Peyer's patch (tissue), 4 donors: Measurements from ENCODE around the gene HARBI1. TPM values are rescaled to one million over a fixed set of nuclear protein-coding genes. Genes with fewer than 3 reads are reported as not detected.

Experiments used
- DNase-seq, 3 donors: peaks; one replicate each; pipeline ENCODE4 v3.0.0-alpha.2; 2017 to 2019
- H3K27ac ChIP-seq, 4 donors: fragments of 200-600 bp; sonication (generic); one replicate each; pipeline ENCODE4 v1.5.1; 2016 to 2019
- H3K27me3 ChIP-seq, 2 donors: fragments of 200-600 bp; sonication (generic); one replicate each; pipeline ENCODE4 v1.5.1; 2019
- H3K36me3 ChIP-seq, 3 donors: fragments of 200-600 bp; sonication (generic); one replicate each; pipeline ENCODE4 v1.5.1; 2016 to 2019
- H3K4me1 ChIP-seq, 4 donors: fragments of 200-600 bp; sonication (generic); one replicate each; pipeline ENCODE4 v1.5.1; 2016 to 2019
- H3K4me3 ChIP-seq, 4 donors: fragments of 200-600 bp; sonication (generic); 1 replicate in 3 of 4; 2 replicates in 1 of 4; pipeline ENCODE4 v1.5.1; 2016 to 2019; ENCODE audit warnings: mild to moderate bottlenecking in 1 of 4
- H3K9me3 ChIP-seq, 4 donors: fragments of 200-600 bp; sonication (generic); one replicate each; pipeline ENCODE4 v1.5.1; 2016 to 2019; ENCODE audit warnings: mild to moderate bottlenecking in 1 of 4
- POLR2A ChIP-seq, 2 donors: fragments of 450-650 bp; IDR thresholded peaks; one replicate each; pipeline ENCODE4 v1.5.1; 2017; ENCODE audit warnings: antibody characterized with exemption in 2 of 2, mild to moderate bottlenecking in 2 of 2, moderate library complexity in 2 of 2
- total RNA-seq, 4 donors: library from RNA; depleted of rRNA; stranded (reverse); fragments of >200 nt; gene quantifications; one replicate each; pipeline ENCODE4 v1.1.0, GENCODE V29; 2016
- TF ChIP-seq, protein P1 (sequence below), 6 experiments: fragments of 450-650 bp in 4 of 6; fragments of 200-600 bp in 2 of 6; sonication (generic) in 1 of 6; IDR thresholded peaks; one replicate each; pipeline ENCODE4 v1.5.1; 2017 to 2019; ENCODE audit warnings: antibody characterized with exemption in 6 of 6, mild to moderate bottlenecking in 3 of 6, moderate library complexity in 1 of 6

HARBI1 gene
- total RNA-seq, 4 donors from 2014 or later, result 3.3 to 4.4 (median 4.1) TPM

- no peak for DNase-seq
- Histone ChIP-seq H3K27me3 (no peaks in the 10 kb centered on the region), H3K4me1 (no peaks in the 10 kb centered on the region), H3K27ac (no peak overlapping the region), H3K9me3 (no peaks in the 10 kb centered on the region), H3K36me3 (peaks cover 0 to 53% (median 0%) of the 10 kb centered on the region in 3 donors), H3K4me3 (no peak overlapping the region)
- TF ChIP-seq, protein P1, sequence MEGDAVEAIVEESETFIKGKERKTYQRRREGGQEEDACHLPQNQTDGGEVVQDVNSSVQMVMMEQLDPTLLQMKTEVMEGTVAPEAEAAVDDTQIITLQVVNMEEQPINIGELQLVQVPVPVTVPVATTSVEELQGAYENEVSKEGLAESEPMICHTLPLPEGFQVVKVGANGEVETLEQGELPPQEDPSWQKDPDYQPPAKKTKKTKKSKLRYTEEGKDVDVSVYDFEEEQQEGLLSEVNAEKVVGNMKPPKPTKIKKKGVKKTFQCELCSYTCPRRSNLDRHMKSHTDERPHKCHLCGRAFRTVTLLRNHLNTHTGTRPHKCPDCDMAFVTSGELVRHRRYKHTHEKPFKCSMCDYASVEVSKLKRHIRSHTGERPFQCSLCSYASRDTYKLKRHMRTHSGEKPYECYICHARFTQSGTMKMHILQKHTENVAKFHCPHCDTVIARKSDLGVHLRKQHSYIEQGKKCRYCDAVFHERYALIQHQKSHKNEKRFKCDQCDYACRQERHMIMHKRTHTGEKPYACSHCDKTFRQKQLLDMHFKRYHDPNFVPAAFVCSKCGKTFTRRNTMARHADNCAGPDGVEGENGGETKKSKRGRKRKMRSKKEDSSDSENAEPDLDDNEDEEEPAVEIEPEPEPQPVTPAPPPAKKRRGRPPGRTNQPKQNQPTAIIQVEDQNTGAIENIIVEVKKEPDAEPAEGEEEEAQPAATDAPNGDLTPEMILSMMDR (IDR thresholded peaks at IDR 0.05), result no peak
- no peak for TF ChIP-seq POLR2A (IDR thresholded peaks at IDR 0.05)
Measured at GRCh38 chr11:46632502-46632901, 15.5 kb upstream of the HARBI1 start.

GRCh38 chr11:46631676-46632075 is 14.6 kb upstream of the HARBI1 start:
- H3K4me1 ChIP-seq, result no peaks in the 10 kb centered on the region
- H3K36me3 ChIP-seq, result peaks cover 0 to 55% (median 0%) of the 10 kb centered on the region in 3 donors
- TF ChIP-seq POLR2A (IDR thresholded peaks at IDR 0.05), result no peak
- TF ChIP-seq, protein P1 (IDR thresholded peaks at IDR 0.05), result no peak
- no peaks in the 10 kb centered on the region for H3K9me3 ChIP-seq
- H3K27ac ChIP-seq, result no peak overlapping the region
- no peaks in the 10 kb centered on the region for H3K27me3 ChIP-seq
- no peak overlapping the region for H3K4me3 ChIP-seq
- no peak for DNase-seq

GRCh38 chr11:46630237-46630636 is 13.2 kb upstream of the HARBI1 start:
- no peak for DNase-seq
- Histone ChIP-seq H3K4me1 (no peaks in the 10 kb centered on the region), H3K4me3 (no peak overlapping the region), H3K36me3 (peaks cover 0 to 62% (median 0%) of the 10 kb centered on the region in 3 donors), H3K27ac (no peak overlapping the region), H3K9me3 (no peaks in the 10 kb centered on the region), H3K27me3 (no peaks in the 10 kb centered on the region)
- TF ChIP-seq POLR2A (IDR thresholded peaks at IDR 0.05), result no peak
- TF ChIP-seq, protein P1 (IDR thresholded peaks at IDR 0.05), result no peak

DNA sequence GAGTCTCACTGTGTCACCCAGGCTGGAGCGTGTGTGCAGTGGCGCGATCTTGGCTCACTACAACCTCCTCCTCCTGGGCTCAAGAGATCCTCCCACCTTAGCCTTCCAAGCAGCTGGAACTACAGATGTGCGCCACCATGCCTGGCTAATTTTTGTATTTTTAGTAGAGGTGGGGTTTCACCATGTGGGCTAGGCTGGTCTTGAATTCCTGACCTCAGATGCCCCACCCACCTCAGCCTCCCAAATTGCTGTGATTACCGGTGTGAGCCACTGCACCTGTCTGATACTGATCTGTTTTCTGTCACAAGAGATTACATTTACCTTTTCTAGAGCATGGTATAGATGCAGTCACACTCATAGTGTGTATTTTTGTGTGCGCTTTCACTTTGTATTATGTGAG is 11.9 kb upstream of the HARBI1 start:
- DNase-seq, result no peak
- no peaks in the 10 kb centered on the region for H3K27me3 ChIP-seq

DNA sequence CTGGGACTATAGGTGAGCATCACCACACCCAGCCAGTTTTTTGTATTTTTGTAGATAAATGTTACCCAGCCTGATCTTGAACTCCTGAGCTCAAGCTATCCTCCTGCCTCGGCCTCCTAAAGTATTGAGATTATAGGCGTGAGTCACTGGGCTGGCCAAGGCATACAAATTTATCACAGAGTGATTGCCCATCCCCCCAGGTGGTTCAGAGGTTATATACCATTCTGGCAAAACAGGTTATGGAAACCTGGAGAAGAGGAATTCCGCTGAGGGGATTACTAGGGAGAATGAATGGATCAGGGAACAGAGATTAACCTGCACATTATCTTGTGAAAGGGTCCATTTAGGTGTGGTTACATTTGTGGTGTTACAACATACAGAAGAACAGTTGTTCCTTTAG is 8.4 kb upstream of the HARBI1 start:
- H3K27ac ChIP-seq, result no peak overlapping the region
- no peaks in the 10 kb centered on the region for H3K9me3 ChIP-seq
- no peak overlapping the region for H3K4me3 ChIP-seq
- no peak for DNase-seq
- no peaks in the 10 kb centered on the region for H3K4me1 ChIP-seq
- H3K27me3 ChIP-seq, result no peaks in the 10 kb centered on the region
- TF ChIP-seq POLR2A (IDR thresholded peaks at IDR 0.05), result no peak
- TF ChIP-seq, protein P1 (IDR thresholded peaks at IDR 0.05), result no peak
- H3K36me3 ChIP-seq, result peaks cover 0 to 69% (median 0%) of the 10 kb centered on the region in 3 donors

More for the DNA sequence above, 11.9 kb upstream of the HARBI1 start:
- TF ChIP-seq, protein P1 (IDR thresholded peaks at IDR 0.05), result no peak
- TF ChIP-seq POLR2A (IDR thresholded peaks at IDR 0.05), result no peak
- no peak overlapping the region for H3K4me3 ChIP-seq
- no peaks in the 10 kb centered on the region for H3K9me3 ChIP-seq
- no peak overlapping the region for H3K27ac ChIP-seq
- H3K4me1 ChIP-seq, result no peaks in the 10 kb centered on the region
- H3K36me3 ChIP-seq, result peaks cover 0 to 65% (median 0%) of the 10 kb centered on the region in 3 donors

DNA sequence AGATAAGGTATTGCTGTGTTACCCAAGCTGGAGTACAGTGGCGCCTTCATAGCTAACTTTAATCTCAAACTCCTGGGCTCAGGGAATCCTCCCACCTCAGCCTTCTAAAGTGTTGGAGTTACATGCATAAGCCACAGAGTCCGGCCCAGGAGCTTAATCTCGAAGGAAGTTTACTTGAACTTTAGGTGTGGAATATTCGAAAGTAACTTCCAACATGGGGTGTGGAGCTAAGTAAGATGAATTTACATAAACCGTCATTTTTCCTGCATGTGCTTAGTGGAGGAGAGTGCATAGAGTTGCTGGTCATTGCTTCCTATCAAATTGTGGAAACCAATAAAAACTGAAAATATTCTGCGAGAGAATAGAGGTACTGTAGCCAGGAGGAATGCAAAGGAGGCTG is 1.8 kb upstream of the HARBI1 start:
- H3K27ac ChIP-seq, result no peak overlapping the region
- H3K4me1 ChIP-seq, result peaks cover 0 to 32% (median 4%) of the 10 kb centered on the region in 4 donors
- H3K9me3 ChIP-seq, result no peaks in the 10 kb centered on the region
- no peaks in the 10 kb centered on the region for H3K27me3 ChIP-seq
- peaks cover 0 to 34% (median 0%) of the 10 kb centered on the region in 3 donors for H3K36me3 ChIP-seq
- DNase-seq, result no peak
- peak overlapping the region in 2 of 4 donors; percentile 19 to 93 for H3K4me3 ChIP-seq
- TF ChIP-seq, protein P1 (IDR thresholded peaks at IDR 0.05), result no peak
- TF ChIP-seq POLR2A (IDR thresholded peaks at IDR 0.05), result no peak
